ENCODE data around the gene KRTAP10-5. TPM values are rescaled to one million over a fixed set of nuclear protein-coding genes. Genes with fewer than 3 reads are reported as not detected.

The KRTAP10-5 gene
- total RNA-seq, 1 experiment from 2014 or later: not detected

DNA sequence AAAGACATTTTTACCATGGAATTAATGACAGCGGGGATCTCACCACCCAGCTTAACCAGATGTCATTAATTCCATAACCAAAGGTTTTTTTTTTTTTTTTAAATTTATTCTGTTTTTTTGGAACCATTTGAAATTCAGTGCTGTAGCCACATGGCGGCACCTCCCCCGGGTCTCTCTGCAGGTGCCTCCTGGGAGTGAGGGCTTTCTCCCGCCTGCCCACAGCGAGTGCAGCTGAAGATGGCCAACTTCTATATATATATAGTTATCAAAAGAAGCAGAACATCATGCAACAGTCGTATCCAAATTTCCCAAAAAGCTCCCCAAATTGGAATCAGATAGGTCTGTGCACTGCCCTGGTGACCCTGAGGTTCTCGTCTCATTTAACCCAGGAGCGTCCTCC is 35.1 kb upstream of the KRTAP10-5 start:
- TF ChIP-seq TCF7L2 (IDR thresholded peaks at IDR 0.05; ENCODE audit: low read depth, low read length): no peak
- TF ChIP-seq REST (IDR thresholded peaks at IDR 0.05; ENCODE audit: insufficient read depth in 1 of 2, low read depth in 2 of 2, low read length in 1 of 2): no peak
- TF ChIP-seq, protein P1, sequence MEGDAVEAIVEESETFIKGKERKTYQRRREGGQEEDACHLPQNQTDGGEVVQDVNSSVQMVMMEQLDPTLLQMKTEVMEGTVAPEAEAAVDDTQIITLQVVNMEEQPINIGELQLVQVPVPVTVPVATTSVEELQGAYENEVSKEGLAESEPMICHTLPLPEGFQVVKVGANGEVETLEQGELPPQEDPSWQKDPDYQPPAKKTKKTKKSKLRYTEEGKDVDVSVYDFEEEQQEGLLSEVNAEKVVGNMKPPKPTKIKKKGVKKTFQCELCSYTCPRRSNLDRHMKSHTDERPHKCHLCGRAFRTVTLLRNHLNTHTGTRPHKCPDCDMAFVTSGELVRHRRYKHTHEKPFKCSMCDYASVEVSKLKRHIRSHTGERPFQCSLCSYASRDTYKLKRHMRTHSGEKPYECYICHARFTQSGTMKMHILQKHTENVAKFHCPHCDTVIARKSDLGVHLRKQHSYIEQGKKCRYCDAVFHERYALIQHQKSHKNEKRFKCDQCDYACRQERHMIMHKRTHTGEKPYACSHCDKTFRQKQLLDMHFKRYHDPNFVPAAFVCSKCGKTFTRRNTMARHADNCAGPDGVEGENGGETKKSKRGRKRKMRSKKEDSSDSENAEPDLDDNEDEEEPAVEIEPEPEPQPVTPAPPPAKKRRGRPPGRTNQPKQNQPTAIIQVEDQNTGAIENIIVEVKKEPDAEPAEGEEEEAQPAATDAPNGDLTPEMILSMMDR (IDR thresholded peaks at IDR 0.05): no peak
- TF ChIP-seq POLR2AphosphoS5 (IDR thresholded peaks at IDR 0.05; ENCODE audit: low read depth, low read length): no peak
- no peak for TF ChIP-seq SIN3A (IDR thresholded peaks at IDR 0.05; ENCODE audit: borderline replicate concordance, insufficient read depth, low read depth, low read length)
- H3K9me3 ChIP-seq (ENCODE audit: control insufficient read depth, insufficient read depth, low read depth, low read length): no peaks in the 10 kb centered on the region; the same call in 1 of the 2 replicates
- POLR2A ChIA-PET: no interaction called here
- ATAC-seq (no peak), DNase-seq (ENCODE audit: low read depth, low spot score) (no peak)
- H3K27me3 ChIP-seq (ENCODE audit: control insufficient read depth, insufficient read depth, low read length): no peaks in the 10 kb centered on the region
- H3K4me3 ChIP-seq (ENCODE audit: low read depth in 2 of 2, low read length in 2 of 2): no peak overlapping the region
- H3K4me1 ChIP-seq (ENCODE audit: control insufficient read depth, insufficient read depth, low read length): no peaks in the 10 kb centered on the region
- CTCF ChIA-PET: no interaction called here
- BruUV-seq (replicated peaks): no TSS peak
- H3K27ac ChIP-seq (ENCODE audit: low read length): no peak overlapping the region
- H3K36me3 ChIP-seq (ENCODE audit: control insufficient read depth, insufficient read depth, low read length): no peaks in the 10 kb centered on the region
- intact Hi-C loops (cut with micrococcal nuclease; ENCODE audit: unreplicated experiment) (no loop called here), in situ Hi-C loops (cut with HindIII; ENCODE audit: low pct_unique_long_range_greater_than_20kb, low sequenced_read_pairs) (no loop called here)

GRCh38 chr21:44614961-44615391 is 34.6 kb upstream of the KRTAP10-5 start:
- no TSS peak for BruUV-seq (replicated peaks)
- Histone ChIP-seq H3K36me3 (ENCODE audit: control insufficient read depth, insufficient read depth, low read length) (no peaks in the 10 kb centered on the region), H3K4me1 (ENCODE audit: control insufficient read depth, insufficient read depth, low read length) (no peaks in the 10 kb centered on the region), H3K4me3 (ENCODE audit: low read depth in 2 of 2, low read length in 2 of 2) (no peak overlapping the region), H3K9me3 (ENCODE audit: control insufficient read depth, insufficient read depth, low read depth, low read length) (no peaks in the 10 kb centered on the region; the same call in 1 of the 2 replicates), H3K27ac (ENCODE audit: low read length) (no peak overlapping the region), H3K27me3 (ENCODE audit: control insufficient read depth, insufficient read depth, low read length) (no peaks in the 10 kb centered on the region)
- ATAC-seq (no peak), DNase-seq (ENCODE audit: low read depth, low spot score) (no peak)
- ChIA-PET CTCF (no interaction called here), POLR2A (no interaction called here)
- intact Hi-C loops (cut with micrococcal nuclease; ENCODE audit: unreplicated experiment) (no loop called here), in situ Hi-C loops (cut with HindIII; ENCODE audit: low pct_unique_long_range_greater_than_20kb, low sequenced_read_pairs) (no loop called here)
- TF ChIP-seq, protein P1 (IDR thresholded peaks at IDR 0.05): no peak
- no peak for TF ChIP-seq TCF7L2 (IDR thresholded peaks at IDR 0.05; ENCODE audit: low read depth, low read length)
- TF ChIP-seq SIN3A (IDR thresholded peaks at IDR 0.05; ENCODE audit: borderline replicate concordance, insufficient read depth, low read depth, low read length): no peak
- TF ChIP-seq POLR2AphosphoS5 (IDR thresholded peaks at IDR 0.05; ENCODE audit: low read depth, low read length): no peak
- TF ChIP-seq REST (IDR thresholded peaks at IDR 0.05; ENCODE audit: insufficient read depth in 1 of 2, low read depth in 2 of 2, low read length in 1 of 2): no peak
